ENCODE results near the gene TMEM74B. TPM values are rescaled to one million over a fixed set of nuclear protein-coding genes. Genes with fewer than 3 reads are reported as not detected.
A peak's percentile ranks its signal among the peaks of the same experiment; 100 is the strongest.

Gene TMEM74B
- total and polyA plus RNA-seq, 12 donors = 1.5 to 17.5 (median 2.4) TPM

DNA sequence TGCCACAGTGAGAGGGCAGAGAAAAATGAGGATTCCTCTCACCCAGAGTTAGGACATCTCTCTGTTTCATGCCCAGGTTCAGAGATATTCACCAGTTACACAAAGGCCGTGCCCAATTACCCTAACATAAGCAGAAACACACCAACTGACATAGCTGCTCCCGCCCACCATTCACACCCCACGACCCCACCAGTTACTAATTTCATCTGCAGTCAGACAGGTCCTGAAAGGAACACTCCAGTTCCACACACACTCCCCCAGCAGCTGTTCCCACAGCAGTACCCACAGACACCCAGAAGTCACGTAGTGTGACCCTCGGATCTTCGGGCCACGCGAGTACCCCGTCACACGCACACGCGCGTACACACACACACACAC lies 532 bp downstream of the TMEM74B start:
- intact Hi-C loops (cut with DNase I) = loop anchor here in 1 of 10 donors (10.0 kb wide), 1 partner anchor 369 kb away; no protein-coding TSS in a partner anchor
- Histone ChIP-seq H3K36me3 (peaks cover 0 to 10% (median 0%) of the 10 kb centered on the region in 9 donors), H3K27ac (peak overlapping the region in 2 of 10 donors; percentile 65 to 69), H3K27me3 (peaks cover 4 to 37% (median 27%) of the 10 kb centered on the region in 7 donors), H3K4me3 (peak overlapping the region in 9 of 10 donors; percentile 49 to 62 (median 60)), H3K4me1 (peaks cover 0 to 29% (median 16%) of the 10 kb centered on the region in 9 donors), H3K9me3 (no peaks in the 10 kb centered on the region)
- ATAC-seq (no peak), DNase-seq (no peak)
- WGBS, 2 donors = 28 to 33% methylated on average over 13 of the region's 13 CpGs
- no peak for TF ChIP-seq CTCF (IDR thresholded peaks at IDR 0.05)

DNA sequence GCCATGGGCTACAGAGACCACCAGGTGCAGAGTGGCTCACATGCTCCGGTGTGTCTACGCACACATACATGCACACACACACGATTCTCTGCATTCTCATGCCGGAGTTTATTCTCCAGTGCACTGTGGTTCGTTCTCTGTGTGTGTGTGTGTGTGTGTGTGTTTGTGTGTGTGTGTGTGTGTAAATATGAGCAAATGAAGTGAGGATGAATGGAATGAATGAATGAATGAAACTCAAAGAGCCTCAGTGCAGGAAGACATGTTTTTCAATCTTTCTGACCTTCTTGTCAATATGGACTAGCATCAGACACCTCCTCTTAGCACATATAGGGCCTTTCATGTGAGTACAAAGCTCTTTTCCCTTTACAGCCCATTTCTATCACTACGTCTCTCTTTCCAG lies 1.6 kb downstream of the TMEM74B start:
- no peak for DNase-seq
- no peaks in the 10 kb centered on the region for H3K9me3 ChIP-seq
- peaks cover 0 to 29% (median 16%) of the 10 kb centered on the region in 9 donors for H3K4me1 ChIP-seq
- H3K27ac ChIP-seq = no peak overlapping the region
- peaks cover 4 to 37% (median 27%) of the 10 kb centered on the region in 7 donors for H3K27me3 ChIP-seq
- H3K4me3 ChIP-seq = no peak overlapping the region
- WGBS, 2 donors = 69 to 86% methylated on average over 6 of the region's 6 CpGs
- peaks cover 0 to 13% (median 0%) of the 10 kb centered on the region in 9 donors for H3K36me3 ChIP-seq
- no peak for ATAC-seq
- intact Hi-C loops (cut with DNase I) = loop anchor here in 1 of 10 donors (10.0 kb wide), 1 partner anchor 368 kb away; no protein-coding TSS in a partner anchor
- TF ChIP-seq CTCF (IDR thresholded peaks at IDR 0.05) = no peak

- ATAC-seq (no peak), DNase-seq (no peak)
- Histone ChIP-seq H3K36me3 (peaks cover 0 to 16% (median 0%) of the 10 kb centered on the region in 9 donors), H3K27me3 (peaks cover 4 to 37% (median 26%) of the 10 kb centered on the region in 7 donors), H3K27ac (no peak overlapping the region), H3K4me3 (no peak overlapping the region), H3K4me1 (peaks cover 0 to 22% (median 12%) of the 10 kb centered on the region in 9 donors), H3K9me3 (no peaks in the 10 kb centered on the region)
- TF ChIP-seq CTCF (IDR thresholded peaks at IDR 0.05) = no peak
- 50 to 51% methylated on average over 4 of the region's 4 CpGs for WGBS, 2 donors
- intact Hi-C loops (cut with DNase I) = loop anchor here in 1 of 10 donors (10.0 kb wide), 1 partner anchor 367 kb away; no protein-coding TSS in a partner anchor
These were observed 2.7 kb downstream of the TMEM74B start for GRCh38 chr20:1182106-1182505.

GRCh38 chr20:1180949-1181348 lies 3.8 kb downstream of the TMEM74B start:
- no peak overlapping the region for H3K27ac ChIP-seq
- H3K36me3 ChIP-seq = peaks cover 0 to 27% (median 0%) of the 10 kb centered on the region in 9 donors
- H3K9me3 ChIP-seq = no peaks in the 10 kb centered on the region
- no peak for ATAC-seq
- WGBS, 2 donors = 92 to 93% methylated on average over 27 of the region's 27 CpGs
- no peak for DNase-seq
- peaks cover 0 to 14% (median 10%) of the 10 kb centered on the region in 9 donors for H3K4me1 ChIP-seq
- peaks cover 4 to 27% (median 15%) of the 10 kb centered on the region in 7 donors for H3K27me3 ChIP-seq
- intact Hi-C loops (cut with DNase I) = loop anchor here in 1 of 10 donors (10.0 kb wide), 1 partner anchor 366 kb away; no protein-coding TSS in a partner anchor
- no peak overlapping the region for H3K4me3 ChIP-seq
- no peak for TF ChIP-seq CTCF (IDR thresholded peaks at IDR 0.05)
